Uterus (tissue), 4 donors: Measurements from ENCODE around the gene TCF19. TPM values are rescaled to one million over a fixed set of nuclear protein-coding genes. Genes with fewer than 3 reads are reported as not detected.
A peak's percentile ranks its signal among the peaks of the same experiment; 100 is the strongest.
"Not testable (repeated sequence)": the region's sequence is repeated elsewhere in the genome, so short reads cannot be mapped to it uniquely, and the experiment has no call there.

ENCODE experiments used
- DNase-seq, 2 donors: peaks; one replicate each; pipeline ENCODE4 v3.0.0-alpha.2; 2019 to 2020
- H3K27ac ChIP-seq, 2 donors: fragments of 200-600 bp; sonication (generic); 1 replicate in 1 of 2; 2 replicates in 1 of 2; pipeline ENCODE4 v1.5.1; 2016 to 2018
- H3K27me3 ChIP-seq, 2 donors: fragments of 200-600 bp; sonication (generic); one replicate each; pipeline ENCODE4 v1.5.1; 2018 to 2019; ENCODE audit warnings: control low read depth in 1 of 2
- H3K36me3 ChIP-seq, 2 donors: fragments of 200-600 bp; sonication (generic); one replicate each; pipeline ENCODE4 v1.5.1; 2019; ENCODE audit warnings: control low read depth in 1 of 2
- H3K4me1 ChIP-seq, 2 donors: fragments of 200-600 bp; sonication (generic); one replicate each; pipeline ENCODE4 v1.5.1; 2018 to 2019; ENCODE audit warnings: control low read depth in 1 of 2
- H3K4me3 ChIP-seq, 2 donors: fragments of 200-600 bp; sonication (generic); 1 replicate in 1 of 2; 2 replicates in 1 of 2; pipeline ENCODE4 v1.5.1; 2018 to 2019; ENCODE audit warnings: mild to moderate bottlenecking in 1 of 2
- H3K9me3 ChIP-seq, 2 donors: fragments of 200-600 bp; sonication (generic); one replicate each; pipeline ENCODE4 v1.5.1; 2019; ENCODE audit warnings: control low read depth in 1 of 2
- POLR2A ChIP-seq, 2 donors: fragments of 450-650 bp; IDR thresholded peaks; one replicate each; pipeline ENCODE4 v1.6.1; 2016; ENCODE audit warnings: antibody characterized with exemption in 2 of 2, mild to moderate bottlenecking in 1 of 2, moderate library complexity in 1 of 2
- intact Hi-C: fragments of 100-400 bp; cut with DNase I; formaldehyde crosslinking; loops from one replicate; pipeline ENCODE4 v1.15.1; 2023; ENCODE audit warnings: low total_unique reads
- total RNA-seq, 4 donors: library from RNA; depleted of rRNA in 3 of 4; stranded (reverse); fragments of >200 nt in 3 of 4; gene quantifications; one replicate each; pipeline versions ENCODE4 v1.1.0 to v1.2.4, GENCODE V29; 2014 to 2023
- TF ChIP-seq, protein P1 (sequence below), 4 experiments: fragments of 200-600 bp in 2 of 4; fragments of 450-650 bp in 2 of 4; sonication (generic) in 2 of 4; IDR thresholded peaks; one replicate each; pipeline ENCODE4 v1.5.1; 2016 to 2019; ENCODE audit warnings: antibody characterized with exemption in 4 of 4, mild to moderate bottlenecking in 2 of 4, moderate library complexity in 1 of 4
- donor health status: DM: yes; HTN: yes; CAD: no.

Gene TCF19
- total RNA-seq, 4 donors from 2014 or later, result 3.6 to 22.3 (median 12.6) TPM

DNA sequence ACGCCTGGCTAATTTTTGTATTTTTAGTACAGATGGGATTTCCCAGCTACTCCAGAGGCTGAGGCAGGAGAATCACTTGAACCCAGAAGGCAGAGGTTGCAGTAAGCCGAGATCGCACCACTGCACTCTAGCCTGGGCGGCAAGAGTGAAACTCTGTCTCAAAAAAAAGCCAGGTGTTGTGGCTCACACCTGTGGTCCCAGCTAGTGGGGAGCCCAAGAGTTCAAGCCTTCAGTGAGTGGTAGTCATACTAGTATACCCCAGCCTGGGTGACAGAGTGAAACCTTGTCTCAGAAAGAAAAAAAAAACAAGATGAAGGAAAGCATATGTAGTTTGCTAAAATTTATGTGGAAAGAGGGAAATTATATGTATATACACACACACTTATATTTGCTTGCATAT is 32.1 kb downstream of the TCF19 start:
- TF ChIP-seq, protein P1, sequence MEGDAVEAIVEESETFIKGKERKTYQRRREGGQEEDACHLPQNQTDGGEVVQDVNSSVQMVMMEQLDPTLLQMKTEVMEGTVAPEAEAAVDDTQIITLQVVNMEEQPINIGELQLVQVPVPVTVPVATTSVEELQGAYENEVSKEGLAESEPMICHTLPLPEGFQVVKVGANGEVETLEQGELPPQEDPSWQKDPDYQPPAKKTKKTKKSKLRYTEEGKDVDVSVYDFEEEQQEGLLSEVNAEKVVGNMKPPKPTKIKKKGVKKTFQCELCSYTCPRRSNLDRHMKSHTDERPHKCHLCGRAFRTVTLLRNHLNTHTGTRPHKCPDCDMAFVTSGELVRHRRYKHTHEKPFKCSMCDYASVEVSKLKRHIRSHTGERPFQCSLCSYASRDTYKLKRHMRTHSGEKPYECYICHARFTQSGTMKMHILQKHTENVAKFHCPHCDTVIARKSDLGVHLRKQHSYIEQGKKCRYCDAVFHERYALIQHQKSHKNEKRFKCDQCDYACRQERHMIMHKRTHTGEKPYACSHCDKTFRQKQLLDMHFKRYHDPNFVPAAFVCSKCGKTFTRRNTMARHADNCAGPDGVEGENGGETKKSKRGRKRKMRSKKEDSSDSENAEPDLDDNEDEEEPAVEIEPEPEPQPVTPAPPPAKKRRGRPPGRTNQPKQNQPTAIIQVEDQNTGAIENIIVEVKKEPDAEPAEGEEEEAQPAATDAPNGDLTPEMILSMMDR (IDR thresholded peaks at IDR 0.05), result no peak
- no peak for TF ChIP-seq POLR2A (IDR thresholded peaks at IDR 0.05)
- no peaks in the 10 kb centered on the region for H3K4me1 ChIP-seq
- no peaks in the 10 kb centered on the region for H3K36me3 ChIP-seq
- H3K4me3 ChIP-seq, result no peak overlapping the region
- no peaks in the 10 kb centered on the region for H3K27me3 ChIP-seq
- H3K27ac ChIP-seq, result no peak overlapping the region
- DNase-seq, result no peak
- intact Hi-C loops, result loop anchor here (5.0 to 10.0 kb wide), 2 partner anchors 48 to 164 kb away; partner anchors contain the start of gene HLA-B
- H3K9me3 ChIP-seq, result no peaks in the 10 kb centered on the region

DNA sequence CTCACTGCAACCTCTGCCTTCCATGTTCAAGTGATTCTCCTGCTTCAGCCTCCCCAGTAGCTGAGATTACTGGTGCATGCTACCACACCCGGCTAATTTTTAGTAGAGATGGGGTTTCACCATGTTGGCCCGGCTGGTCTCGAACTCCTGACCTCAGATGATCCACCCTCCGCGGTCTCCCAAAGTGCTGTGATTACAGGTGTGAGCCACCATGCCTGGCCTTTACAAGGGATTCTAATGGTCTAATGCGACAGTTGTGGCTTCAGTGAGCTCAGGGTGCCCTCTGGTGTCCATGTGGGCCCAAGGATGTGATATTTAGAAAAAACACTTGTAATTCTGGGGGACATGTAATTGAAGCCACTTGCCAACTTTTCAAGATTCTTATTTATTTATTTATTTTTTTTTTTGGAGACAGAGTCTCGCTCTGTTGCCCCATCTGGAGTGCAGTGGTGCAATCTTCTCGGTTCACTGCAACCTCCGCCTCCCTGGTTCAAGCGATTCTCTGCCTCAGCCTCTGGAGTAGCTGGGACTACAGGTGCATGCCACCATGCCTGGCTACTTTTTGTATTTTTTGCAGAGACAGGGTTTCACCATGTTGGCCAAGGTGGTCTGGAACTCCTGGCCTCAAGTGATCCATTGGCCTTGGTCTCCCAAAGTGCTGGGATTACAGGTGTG is 34.2 kb downstream of the TCF19 start:
- not testable (repeated sequence) for H3K27me3 ChIP-seq, H3K36me3 ChIP-seq, H3K27ac ChIP-seq, H3K4me1 ChIP-seq, H3K4me3 ChIP-seq, H3K9me3 ChIP-seq
- intact Hi-C loops, result loop anchor here (5.0 to 10.0 kb wide), 2 partner anchors 50 to 162 kb away; partner anchors contain the start of gene HLA-B
- peak; percentile 54 to 59 for DNase-seq
- TF ChIP-seq, protein P1 (IDR thresholded peaks at IDR 0.05), result peak; percentile 32 to 71 (median 57)

DNA sequence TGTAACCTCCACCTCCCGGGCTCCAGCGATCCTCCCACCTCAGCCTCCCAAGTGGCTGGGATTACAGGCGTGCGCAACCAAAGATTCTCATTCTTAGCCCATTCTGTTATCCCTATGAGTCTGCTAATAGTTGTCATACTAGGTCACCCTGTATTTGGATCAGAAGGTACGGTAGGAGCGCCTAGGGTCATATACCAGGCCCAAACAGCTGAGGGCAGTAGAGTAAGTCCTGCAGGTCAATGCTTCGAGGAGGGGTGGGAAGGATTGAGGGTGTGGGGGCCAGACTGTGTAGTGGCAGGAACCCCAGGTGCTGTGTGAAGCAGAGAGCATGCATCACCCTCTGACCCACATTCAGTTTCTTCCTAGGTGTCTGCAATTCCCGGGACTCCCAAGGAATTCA is 34.8 kb downstream of the TCF19 start:
- Histone ChIP-seq H3K27me3 (no peaks in the 10 kb centered on the region), H3K9me3 (no peaks in the 10 kb centered on the region), H3K27ac (no peak overlapping the region), H3K4me1 (no peaks in the 10 kb centered on the region), H3K36me3 (no peaks in the 10 kb centered on the region), H3K4me3 (no peak overlapping the region)
- no peak for DNase-seq
- TF ChIP-seq, protein P1 (IDR thresholded peaks at IDR 0.05), result no peak
- TF ChIP-seq POLR2A (IDR thresholded peaks at IDR 0.05), result no peak
- intact Hi-C loops, result loop anchor here (5.0 to 10.0 kb wide), 2 partner anchors 51 to 162 kb away; partner anchors contain the start of gene HLA-B

DNA sequence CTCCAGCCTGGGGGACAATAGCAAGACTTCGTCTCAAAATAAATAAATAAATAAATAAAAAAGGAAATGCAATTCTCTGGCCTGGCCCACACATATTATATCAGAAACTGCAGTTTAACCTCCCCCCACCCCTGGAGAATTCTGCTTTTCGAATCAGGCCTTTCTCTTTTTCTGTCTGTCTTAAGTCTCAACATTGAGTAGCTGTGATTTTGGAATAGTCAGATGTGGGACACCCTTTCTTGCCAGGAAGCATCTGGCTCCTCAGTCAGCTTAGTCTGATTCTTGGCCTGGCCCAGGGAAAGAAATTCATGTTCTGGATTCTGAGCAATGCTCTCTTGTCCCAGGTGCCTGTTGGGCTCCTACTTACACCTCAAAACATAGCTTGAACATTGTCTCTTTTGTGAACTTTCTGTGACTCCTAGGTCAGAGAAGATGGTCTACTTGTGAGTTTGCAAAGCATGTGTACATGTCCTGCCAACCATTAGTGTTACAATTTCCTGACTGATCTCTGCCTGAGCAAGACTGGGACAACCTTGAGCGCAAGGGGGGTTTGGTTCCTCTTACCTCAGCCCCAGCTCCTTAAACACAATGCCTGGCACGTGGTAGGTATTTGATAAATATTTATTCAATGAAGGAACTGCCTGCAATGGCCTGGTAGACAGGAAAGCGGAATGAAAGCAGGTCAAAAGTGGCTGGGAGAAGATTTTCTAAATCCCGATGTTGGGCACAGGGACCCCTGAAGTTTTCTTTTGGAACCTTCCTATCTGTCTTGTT is 35.9 kb downstream of the TCF19 start:
- no peak overlapping the region for H3K27ac ChIP-seq
- TF ChIP-seq, protein P1 (IDR thresholded peaks at IDR 0.05), result no peak
- no peak for TF ChIP-seq POLR2A (IDR thresholded peaks at IDR 0.05)
- no peaks in the 10 kb centered on the region for H3K9me3 ChIP-seq
- H3K27me3 ChIP-seq, result no peaks in the 10 kb centered on the region
- H3K4me1 ChIP-seq, result no peaks in the 10 kb centered on the region
- intact Hi-C loops, result loop anchor here (5.0 to 10.0 kb wide), 2 partner anchors 52 to 161 kb away; partner anchors contain the start of gene HLA-B
- no peak for DNase-seq
- no peaks in the 10 kb centered on the region for H3K36me3 ChIP-seq
- no peak overlapping the region for H3K4me3 ChIP-seq

DNA sequence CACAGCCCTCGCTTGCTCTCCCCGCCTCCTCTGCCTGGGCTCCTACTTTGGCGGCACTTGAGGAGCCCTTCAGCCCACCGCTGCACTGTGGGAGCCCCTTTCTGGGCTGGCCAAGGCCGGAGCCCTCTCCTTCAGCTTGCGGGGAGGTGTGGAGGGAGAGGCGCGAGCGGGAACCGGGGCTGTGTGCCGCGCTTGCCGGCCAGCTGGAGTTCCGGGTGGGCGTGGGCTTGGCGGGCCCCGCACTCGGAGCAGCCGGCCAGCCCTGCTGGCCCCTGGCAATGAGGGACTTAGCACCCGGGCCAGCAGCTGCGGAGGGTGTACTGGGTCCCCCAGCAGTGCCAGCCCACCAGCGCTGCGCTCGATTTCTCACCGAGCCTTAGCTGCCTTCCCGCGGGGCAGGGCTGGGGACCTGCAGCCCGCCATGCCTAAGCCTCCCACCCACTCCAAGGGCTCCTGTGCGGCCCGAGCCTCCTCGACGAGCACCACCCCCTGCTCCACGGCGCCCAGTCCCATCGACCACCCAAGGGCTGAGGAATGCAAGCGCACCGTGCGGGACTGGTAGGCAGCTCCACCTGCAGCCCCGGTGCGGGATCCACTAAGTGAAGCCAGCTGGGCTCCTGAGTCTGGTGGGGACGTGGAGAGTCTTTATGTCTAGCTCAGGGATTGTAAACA is 37.1 kb downstream of the TCF19 start:
- not testable (repeated sequence) for H3K4me3 ChIP-seq, H3K27me3 ChIP-seq, H3K9me3 ChIP-seq, DNase-seq, H3K4me1 ChIP-seq, H3K27ac ChIP-seq, H3K36me3 ChIP-seq
- intact Hi-C loops, result loop anchor here (10.0 kb wide), 1 partner anchor 159 kb away; the partner anchor contains the start of gene HLA-B

DNA sequence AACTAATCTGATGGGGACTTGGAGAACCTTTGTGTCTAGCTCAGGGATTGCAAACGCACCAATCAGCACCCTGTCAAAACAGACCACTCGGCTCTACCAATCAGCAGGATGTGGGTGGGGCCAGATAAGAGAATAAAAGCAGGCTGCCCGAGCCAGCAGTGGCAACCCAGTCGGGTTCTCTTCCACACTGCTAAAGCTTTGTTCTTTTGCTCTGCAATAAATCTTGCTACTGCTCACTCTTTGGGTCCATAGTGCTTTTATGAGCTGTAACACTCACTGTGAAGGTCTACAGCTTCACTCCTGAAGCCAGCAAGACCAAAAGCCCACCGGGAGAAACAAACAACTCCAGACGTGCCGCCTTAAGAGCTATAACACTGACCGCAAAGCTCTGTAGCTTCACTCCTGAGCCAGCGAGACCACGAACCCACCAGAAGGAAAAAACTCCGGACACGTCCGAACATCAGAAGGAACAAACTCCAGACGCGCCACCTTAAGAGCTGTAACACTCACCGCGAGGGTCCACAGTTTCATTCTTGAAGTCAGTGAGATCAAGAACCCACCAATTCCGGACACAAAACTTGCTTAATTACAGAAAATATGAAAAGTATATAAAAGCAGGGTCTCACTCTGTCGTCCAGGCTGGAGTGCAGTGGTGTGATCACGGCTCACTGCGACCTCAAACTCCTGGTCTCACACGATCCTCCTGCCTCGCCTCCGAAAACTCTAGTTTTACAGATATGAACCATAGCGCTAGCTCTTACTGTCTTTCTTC is 38.0 kb downstream of the TCF19 start:
- intact Hi-C loops, result loop anchor here (10.0 kb wide), 1 partner anchor 158 kb away; the partner anchor contains the start of gene HLA-B
- H3K9me3 ChIP-seq, H3K27me3 ChIP-seq, DNase-seq, H3K36me3 ChIP-seq, H3K4me1 ChIP-seq: not testable (repeated sequence)
- Histone ChIP-seq H3K27ac (peak overlapping the region; percentile 92 to 95), H3K4me3 (peak overlapping the region; percentile 48 to 79)
